Globus pallidus (tissue), 1 donor: ENCODE data around the gene SLC36A1.
A peak's percentile ranks its signal among the peaks of the same experiment; 100 is the strongest.
"Not testable (repeated sequence)": the region's sequence is repeated elsewhere in the genome, so short reads cannot be mapped to it uniquely, and the experiment has no call there.

Experiments
- DNase-seq: peaks from one replicate; pipeline ENCODE4 v3.0.0-alpha.2; 2015; ENCODE audit warnings: low spot score

The SLC36A1 gene

DNA sequence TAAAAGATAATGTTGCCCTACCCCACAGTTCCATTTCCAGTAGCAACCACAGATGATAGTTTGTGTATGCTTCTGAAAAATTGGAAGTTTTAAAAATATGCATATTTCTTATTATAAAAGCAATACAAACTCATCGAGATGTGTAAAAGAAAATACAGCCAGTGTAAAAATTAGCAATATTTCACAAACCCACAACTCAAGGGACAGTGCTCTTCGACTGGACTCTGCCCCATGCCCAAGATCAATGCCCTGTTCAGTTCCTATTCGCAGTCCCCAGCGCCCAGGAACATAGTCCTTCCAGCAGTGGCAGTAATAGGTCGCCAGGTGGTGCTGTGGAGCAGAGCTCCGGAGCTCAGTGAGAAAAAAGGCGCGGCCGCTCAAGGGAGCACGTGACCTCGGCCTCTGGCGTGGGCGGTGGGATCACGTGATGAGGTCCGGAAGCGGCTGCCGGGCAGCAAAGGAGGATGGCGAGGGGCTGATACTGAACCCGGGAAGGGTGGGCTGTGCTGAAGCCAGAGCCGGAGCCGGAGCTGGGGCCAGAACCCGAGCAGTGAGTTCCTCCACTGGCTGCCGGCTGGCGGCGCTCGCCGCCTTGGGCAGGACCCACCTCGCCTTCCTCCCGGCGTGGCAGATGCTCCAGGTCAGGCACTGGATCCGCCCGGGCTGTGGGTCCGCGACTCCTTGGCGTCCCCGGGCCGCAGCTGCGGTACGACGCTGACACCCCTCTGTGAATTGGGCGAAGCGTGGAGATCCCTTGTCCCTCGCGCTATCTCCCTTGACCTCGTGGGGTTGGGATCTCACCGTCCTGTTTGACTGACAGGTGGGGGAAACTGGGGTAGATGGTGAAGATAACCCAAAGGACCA, at the start of gene SLC36A1:
SLC36A1 (plus strand) TSS at position 430 of the 864 bp plus-strand sequence. CDS start 11,190 bp downstream, outside the sequence.
- peak; percentile 91 for DNase-seq

- DNase-seq, result no peak
Measured at GRCh38 chr5:151405334-151406160, 41.9 kb upstream of the SLC36A1 start.

DNA sequence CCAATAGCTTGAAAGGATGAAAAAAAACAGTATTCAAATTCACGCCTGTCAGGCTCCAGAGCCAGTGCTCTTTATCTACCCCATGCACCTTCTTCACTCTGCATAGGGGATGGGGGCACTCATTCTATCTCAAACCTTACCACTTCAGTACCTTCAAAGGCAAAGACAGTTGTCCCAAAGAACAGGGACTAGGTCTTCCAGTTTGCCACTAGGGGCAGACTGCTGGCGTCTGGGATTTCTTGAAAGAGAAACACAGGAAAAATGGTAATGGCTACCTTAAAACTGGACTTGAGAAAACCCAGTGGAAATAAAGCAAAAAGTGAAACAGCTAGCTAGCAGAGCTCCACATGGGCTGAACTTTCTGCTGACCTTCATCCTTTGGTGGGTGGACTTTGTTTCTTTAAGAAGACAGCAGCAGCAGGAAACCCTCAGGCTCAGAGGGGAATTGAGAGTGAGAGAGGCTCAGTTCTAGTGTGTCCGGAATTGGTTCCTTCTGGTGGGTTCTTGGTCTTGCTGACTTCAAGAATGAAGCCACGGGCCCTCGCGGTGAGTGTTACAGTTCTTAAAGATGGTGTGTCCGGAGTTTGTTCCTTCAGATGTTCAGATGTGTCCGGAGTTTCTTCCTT, 41.0 kb upstream of the SLC36A1 start:
- peak; percentile 5 for DNase-seq

DNA sequence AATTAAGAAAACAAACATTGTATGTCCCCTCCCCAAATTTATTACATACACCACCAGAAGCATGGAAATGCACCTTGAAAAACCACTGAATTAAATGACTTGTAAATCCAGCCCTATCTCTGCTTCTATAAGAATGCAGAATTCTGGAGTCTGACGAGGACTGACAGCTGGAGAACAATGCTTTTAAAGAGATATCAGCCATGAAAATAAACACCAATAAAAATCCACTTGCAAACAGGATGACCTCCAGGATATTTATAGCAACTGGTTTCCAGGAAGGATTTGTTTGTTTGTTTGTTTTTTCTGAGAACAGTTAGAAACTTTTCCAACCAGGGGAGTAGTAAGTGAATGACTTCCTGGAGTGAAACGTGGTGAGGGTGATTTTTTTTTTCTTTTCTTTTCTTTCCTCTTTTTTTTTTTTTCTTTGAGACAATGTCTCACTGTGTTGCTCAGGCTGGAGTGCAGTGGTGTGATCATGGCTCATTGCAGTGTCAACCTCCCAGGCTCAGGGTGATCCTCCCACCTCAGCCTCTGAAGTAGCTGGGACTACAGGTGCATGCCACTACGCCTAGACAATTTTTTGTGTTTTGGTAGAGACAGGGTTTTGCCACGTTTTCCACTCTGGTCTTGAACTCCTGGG, 38.7 kb upstream of the SLC36A1 start:
- DNase-seq, result no peak

DNA sequence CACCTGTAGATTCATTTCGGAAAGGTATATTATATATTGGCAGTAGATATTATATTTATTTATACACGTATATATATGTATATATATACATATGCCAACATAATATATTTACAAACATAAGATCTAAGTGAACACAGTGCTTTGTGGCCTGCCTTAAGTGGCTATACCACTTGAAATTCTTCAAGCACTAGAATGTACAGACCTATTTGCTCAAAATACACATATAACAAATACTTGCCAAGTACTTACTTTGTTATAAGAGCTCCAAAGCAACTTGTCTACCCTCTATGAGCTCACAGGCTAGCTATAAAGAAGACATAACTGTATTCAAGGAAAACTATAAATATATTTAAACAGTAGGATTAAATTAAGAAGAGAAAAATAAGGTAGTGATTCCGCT, 33.6 kb upstream of the SLC36A1 start:
- DNase-seq, result no peak

GRCh38 chr5:151414536-151414935, 32.9 kb upstream of the SLC36A1 start:
- no peak for DNase-seq

DNA sequence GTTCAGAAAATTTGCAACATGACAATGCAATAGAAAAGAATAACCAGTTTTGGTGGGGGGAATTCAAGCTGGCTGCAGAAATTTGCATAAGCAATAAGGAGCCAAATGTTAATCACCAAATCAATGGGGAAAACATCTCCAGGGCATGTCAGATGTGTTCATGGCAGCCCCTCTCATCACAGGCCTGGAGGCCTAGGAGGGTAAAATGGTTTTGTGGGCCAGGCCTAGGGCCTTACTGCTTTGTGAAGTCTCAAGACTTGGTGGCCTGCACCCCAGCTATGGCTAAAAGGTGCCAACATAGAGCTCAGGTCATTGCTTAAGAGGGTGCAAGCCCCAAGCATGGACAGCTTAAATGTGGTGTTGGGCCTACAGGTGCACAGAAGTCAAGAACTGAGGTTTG, 29.7 kb upstream of the SLC36A1 start:
- no peak for DNase-seq

GRCh38 chr5:151420127-151420526, 27.3 kb upstream of the SLC36A1 start:
- no peak for DNase-seq

DNA sequence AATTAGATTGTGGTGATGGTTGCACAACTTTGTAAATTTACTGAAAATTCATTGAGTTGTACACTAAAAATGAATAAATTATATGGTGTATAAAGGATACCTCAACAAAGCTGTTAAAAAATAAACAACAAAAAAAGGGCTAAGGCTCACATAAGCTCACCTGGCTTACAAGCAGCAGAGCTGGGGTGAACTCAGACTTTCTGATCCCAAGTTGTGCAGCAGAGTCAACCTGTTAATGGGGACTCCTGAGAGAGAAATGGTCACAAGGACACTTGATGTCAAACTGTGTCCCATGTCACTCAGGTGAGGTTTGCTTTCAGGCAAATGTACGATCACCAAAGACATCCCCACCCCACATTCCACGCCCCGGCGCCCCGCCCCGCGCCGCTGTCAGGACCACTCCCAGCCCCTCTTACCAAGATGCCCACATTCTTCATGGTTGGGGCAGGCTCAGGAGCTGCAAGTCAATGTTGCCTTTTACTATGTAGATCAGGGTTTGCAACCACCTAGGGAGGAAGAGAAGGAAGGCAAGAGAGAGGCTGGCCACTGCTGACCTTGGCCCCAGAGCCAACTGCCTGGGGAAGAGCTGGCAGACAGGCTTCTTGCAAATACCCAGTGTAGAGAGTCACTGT, 22.4 kb upstream of the SLC36A1 start:
- DNase-seq, result no peak

- DNase-seq, result not testable (repeated sequence)
Measured at GRCh38 chr5:151426347-151426746, 21.1 kb upstream of the SLC36A1 start.

- no peak for DNase-seq
Measured at GRCh38 chr5:151427258-151427657, 20.1 kb upstream of the SLC36A1 start.

DNA sequence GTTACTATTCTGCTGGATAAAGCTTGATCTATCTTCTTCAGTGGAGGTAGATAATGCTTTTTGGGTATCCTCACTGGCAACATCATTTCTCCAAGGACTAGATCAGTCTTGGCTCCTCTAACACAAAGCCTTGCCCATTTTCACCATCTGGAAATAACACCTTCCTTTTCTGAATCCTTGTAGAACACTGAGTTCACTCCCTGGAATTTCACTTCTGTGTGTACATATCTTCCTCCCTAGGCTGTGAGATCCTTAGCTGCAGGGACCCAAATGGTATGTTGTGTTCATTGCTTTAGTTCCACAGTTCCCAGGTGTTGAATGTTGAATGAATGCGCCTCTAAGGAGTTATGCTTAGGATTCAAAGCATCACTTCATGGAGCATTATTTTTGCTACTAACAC, 16.7 kb upstream of the SLC36A1 start:
- no peak for DNase-seq

DNA sequence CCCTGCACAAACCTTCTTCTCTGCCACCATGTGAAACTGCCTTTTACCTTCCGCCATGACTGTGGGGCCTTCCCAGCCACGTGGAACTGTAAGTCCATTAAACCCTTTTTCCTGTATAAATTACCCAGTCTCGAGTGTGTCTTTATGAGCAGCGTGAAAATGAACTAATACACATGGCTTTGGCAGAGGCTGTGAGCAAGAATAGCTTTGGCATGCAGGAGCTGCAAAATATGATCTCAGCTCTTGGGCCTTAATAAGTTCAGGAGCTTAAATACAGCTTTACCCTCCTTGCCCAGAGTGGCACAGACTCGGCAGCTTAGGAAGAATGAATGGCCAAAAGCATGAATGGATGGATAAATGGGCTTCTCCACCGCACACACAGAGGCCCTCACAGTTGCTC, 15.7 kb upstream of the SLC36A1 start:
- no peak for DNase-seq

DNA sequence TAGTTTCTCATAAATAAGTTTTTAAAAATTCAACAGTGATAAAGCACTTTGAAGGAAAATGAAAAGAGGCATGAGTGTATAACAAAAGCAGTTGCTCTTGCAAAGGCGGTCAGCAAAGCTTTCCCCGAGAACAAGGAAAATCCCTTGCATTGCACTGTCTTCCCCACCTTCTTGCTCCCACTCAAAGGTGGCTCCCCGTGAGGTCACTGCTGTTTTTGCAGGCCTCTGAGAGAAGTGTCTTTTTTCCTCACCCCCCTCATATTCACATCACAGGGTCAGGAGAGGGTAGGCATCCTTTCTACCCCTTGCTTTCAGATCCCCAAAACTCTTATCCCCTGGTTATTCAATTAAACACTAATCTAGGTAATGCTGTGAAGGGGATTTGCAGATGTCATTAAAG, 15.2 kb upstream of the SLC36A1 start:
- no peak for DNase-seq

- DNase-seq, result no peak
Measured at GRCh38 chr5:151434570-151435237, 12.7 kb upstream of the SLC36A1 start.

- peak; percentile 29 for DNase-seq
Measured at GRCh38 chr5:151448038-151448985, 909 bp downstream of the SLC36A1 start.

DNA sequence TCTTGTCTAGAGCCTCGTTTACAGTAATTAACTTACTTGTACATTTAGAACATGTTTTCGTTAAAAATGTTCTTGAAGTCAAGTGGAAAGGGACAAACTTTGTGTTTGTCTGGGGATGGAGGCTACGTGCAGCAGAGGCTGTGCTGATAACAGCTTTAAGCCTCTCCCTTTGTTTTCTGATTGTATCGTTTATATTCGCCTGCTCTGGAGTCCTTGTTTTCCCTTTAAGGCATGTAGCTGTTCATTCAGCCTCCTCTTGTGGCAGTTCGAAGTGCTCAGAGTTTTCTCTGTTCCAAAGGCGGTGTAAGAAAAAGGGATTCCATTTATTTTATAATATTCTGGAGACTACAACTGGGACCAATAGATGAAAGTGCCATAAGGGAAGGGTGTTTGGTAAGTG, 1.9 kb downstream of the SLC36A1 start:
- DNase-seq, result no peak

DNA sequence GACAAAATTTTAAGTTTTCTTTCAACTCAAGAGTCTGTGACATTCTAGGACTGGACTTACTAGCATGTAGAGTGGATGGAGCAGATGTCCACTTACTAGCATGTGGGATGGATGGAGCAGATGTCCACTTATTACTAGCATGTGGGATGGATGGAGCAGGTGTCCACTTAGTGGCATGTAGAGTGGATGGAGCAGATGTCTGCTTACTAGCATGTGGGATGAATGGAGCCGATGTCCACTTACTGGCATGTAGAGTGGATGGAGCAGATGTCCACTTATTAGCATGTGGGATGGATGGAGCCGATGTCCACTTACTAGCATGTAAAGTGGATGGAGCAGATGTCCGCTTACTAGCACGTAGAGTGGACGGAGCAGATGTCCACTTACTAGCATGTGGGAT, 2.4 kb downstream of the SLC36A1 start:
- no peak for DNase-seq

- DNase-seq, result no peak
Measured at GRCh38 chr5:151450605-151451004, 3.2 kb downstream of the SLC36A1 start.
